ENCODE measurements around the gene RAB40B. TPM values are rescaled to one million over a fixed set of nuclear protein-coding genes. Genes with fewer than 3 reads are reported as not detected.
"Not testable (repeated sequence)": the region's sequence is repeated elsewhere in the genome, so short reads cannot be mapped to it uniquely, and the experiment has no call there.

RAB40B gene
- total RNA-seq (2014; rRNA removed): 16.5 and 22.4 TPM in 2 replicates
- Bru-seq, nascent RNA: percentile 43 among the genes with signal in this experiment
- percentile 44 among the genes with signal in this experiment for BruChase-seq, experiment 1, labeled RNA remaining after a 6-hour chase
- percentile 46 among the genes with signal in this experiment for BruChase-seq, experiment 2, labeled RNA remaining after a 2-hour chase
- long read RNA-seq, transcript RAB40B-206 (6 exons, 3,859 nt): major isoform, 32 of 49 reads
- long read RNA-seq, partial matches to known transcripts: 4 of 49 reads
- long read RNA-seq, other reads (novel, unspliced or antisense): 8 of 49 reads

DNA sequence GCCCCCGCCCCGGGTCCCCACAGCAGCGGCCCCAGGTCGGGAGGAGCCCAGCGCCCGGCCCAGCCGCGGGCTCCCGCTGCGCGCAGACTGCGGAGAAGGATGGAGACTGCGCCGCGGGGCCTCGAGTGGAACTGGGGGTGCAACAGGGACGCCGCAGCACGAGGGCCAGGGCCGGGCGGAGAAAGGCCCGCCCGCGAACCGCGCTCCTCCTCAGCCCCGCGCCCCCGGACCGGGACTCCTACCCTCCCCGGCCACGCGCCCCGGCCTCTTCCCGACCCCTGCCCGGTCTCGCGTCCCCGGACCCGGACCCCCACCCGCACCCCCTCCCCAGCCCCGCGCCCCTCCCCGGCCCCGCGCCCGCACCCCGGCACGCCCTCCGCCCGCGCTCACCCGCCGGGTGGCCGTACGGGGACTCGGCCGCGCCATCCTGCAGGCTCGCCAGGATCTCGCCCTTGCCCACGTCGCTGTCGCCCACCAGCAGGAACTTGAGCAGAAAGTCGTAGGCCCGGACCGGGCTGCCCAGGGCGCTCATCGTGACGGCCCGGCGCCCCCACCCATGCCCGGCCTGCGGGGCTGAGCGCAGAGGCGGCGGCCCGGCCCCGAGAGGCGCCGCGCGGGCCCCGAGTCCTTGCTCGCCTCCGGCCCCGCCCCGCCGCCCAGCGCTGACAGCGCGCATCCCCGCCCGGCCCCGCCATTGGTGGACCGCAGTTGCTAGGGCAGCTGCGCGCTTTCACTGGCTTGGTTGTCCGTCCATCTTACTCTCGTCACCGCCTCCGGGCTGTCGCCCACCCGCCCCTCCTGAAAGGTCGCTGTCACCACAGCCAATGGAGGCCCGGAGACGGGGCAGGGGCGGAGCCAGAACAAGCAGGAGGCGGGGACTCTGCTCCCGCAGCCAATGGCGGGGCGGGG lies at the start of gene RAB40B:
Gene RAB40B, minus strand, starts transcription at position 634 of the 909 bp plus-strand sequence. Its CDS starts 102 bp downstream, at position 532.
- Histone ChIP-seq H3F3A (ENCODE audit: low read length, unreplicated experiment) (no peaks in the 10 kb centered on the region), H3K9me3 (ENCODE audit: low read length) (no peaks in the 10 kb centered on the region), H3K9ac (ENCODE audit: low read length) (peak within 1 kb of the TSS; percentile 44; the same call in 1 of the 2 replicates), H3K27me3 (ENCODE audit: low read length) (no peaks in the 10 kb centered on the region), H2AFZ (ENCODE audit: low read length) (peak within 1 kb of the TSS; percentile 99), H3K4me2 (ENCODE audit: low read length) (peak within 1 kb of the TSS; percentile 99), H3K4me1 (ENCODE audit: insufficient read depth, low read length) (peaks cover 5% of the 10 kb centered on the region; the same call in 1 of the 2 replicates), H3K4me3 (ENCODE audit: low read length) (peak within 1 kb of the TSS; percentile 88), H3K36me3 (ENCODE audit: low read depth, low read length) (no peaks in the 10 kb centered on the region; the same call in 1 of the 2 replicates), H3K79me2 (ENCODE audit: low read length) (no peaks in the 10 kb centered on the region), H4K20me1 (ENCODE audit: low read length) (no peaks in the 10 kb centered on the region), H3K9me2 (replicated peaks; ENCODE audit: low read length) (no peaks in the 10 kb centered on the region), H3K27ac (ENCODE audit: low read length) (no peak within 1 kb of the TSS)
- DNase-seq: peak; percentile 98
- intact Hi-C loops (cut with micrococcal nuclease): loop anchor here (1.0 kb wide), 1 partner anchor 18 kb away; the partner anchor contains the start of gene FN3KRP
- CTCF ChIA-PET: no interaction called here
- POLR2A ChIA-PET (ENCODE audit: unreplicated experiment): interaction anchor here (0.5 kb wide), 1 partner anchor 16 kb away, joined by 4 read pairs; no protein-coding TSS in a partner anchor
- peak; percentile 96 for ATAC-seq
- no peak for TF ChIP-seq CTCF (conservative IDR thresholded peaks at IDR 0.05; ENCODE audit: low read depth, low read length)
- no peak for TF ChIP-seq EZH2 (IDR thresholded peaks at IDR 0.05; ENCODE audit: low read length, unreplicated experiment)
- TF ChIP-seq EZH2phosphoT487 (IDR thresholded peaks at IDR 0.05; ENCODE audit: borderline replicate concordance, low read length): no peak
- BruUV-seq (replicated peaks): no TSS peak

DNA sequence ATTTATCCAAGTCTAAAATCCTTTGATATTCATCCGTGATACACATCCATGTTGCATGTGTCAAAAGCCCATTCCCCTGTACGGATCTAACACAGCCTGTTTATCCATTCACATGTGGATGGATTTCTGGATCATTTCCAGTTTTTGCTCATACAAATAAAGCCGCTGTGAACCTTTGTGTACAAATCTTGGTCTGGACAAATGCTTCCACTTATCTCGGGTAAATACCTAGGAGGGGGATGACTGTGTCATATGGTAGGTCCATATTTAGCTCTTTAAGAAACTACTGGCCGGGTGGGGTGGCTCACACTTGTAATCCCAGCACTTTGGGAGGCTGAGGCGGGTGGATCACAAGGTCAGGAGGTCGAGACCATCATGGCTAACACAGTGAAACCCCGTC lies 47.0 kb upstream of the RAB40B start:
- no peaks in the 10 kb centered on the region for H3K4me1 ChIP-seq (ENCODE audit: insufficient read depth, low read length)
- no TSS peak for BruUV-seq (replicated peaks)
- H3F3A ChIP-seq (ENCODE audit: low read length, unreplicated experiment): no peaks in the 10 kb centered on the region
- no peaks in the 10 kb centered on the region for H3K79me2 ChIP-seq (ENCODE audit: low read length)
- peaks cover 15% of the 10 kb centered on the region for H3K36me3 ChIP-seq (ENCODE audit: low read depth, low read length)
- POLR2A ChIA-PET (ENCODE audit: unreplicated experiment): no interaction called here
- no peak overlapping the region for H3K4me2 ChIP-seq (ENCODE audit: low read length)
- CTCF ChIA-PET: no interaction called here
- no peaks in the 10 kb centered on the region for H3K27me3 ChIP-seq (ENCODE audit: low read length)
- no peak overlapping the region for H2AFZ ChIP-seq (ENCODE audit: low read length)
- ATAC-seq (no peak), DNase-seq (no peak)
- H3K9ac ChIP-seq (ENCODE audit: low read length): no peak overlapping the region
- no peak for TF ChIP-seq CTCF (conservative IDR thresholded peaks at IDR 0.05; ENCODE audit: low read depth, low read length)
- no peak for TF ChIP-seq EZH2 (IDR thresholded peaks at IDR 0.05; ENCODE audit: low read length, unreplicated experiment)
- no peak for TF ChIP-seq EZH2phosphoT487 (IDR thresholded peaks at IDR 0.05; ENCODE audit: borderline replicate concordance, low read length)
- intact Hi-C loops (cut with micrococcal nuclease): no loop called here
- no peaks in the 10 kb centered on the region for H3K9me3 ChIP-seq (ENCODE audit: low read length)
- H3K9me2 ChIP-seq (replicated peaks; ENCODE audit: low read length): no peaks in the 10 kb centered on the region
- H3K27ac ChIP-seq (ENCODE audit: low read length): no peak overlapping the region
- H4K20me1 ChIP-seq (ENCODE audit: low read length): no peaks in the 10 kb centered on the region
- H3K4me3 ChIP-seq (ENCODE audit: low read length): no peak overlapping the region

DNA sequence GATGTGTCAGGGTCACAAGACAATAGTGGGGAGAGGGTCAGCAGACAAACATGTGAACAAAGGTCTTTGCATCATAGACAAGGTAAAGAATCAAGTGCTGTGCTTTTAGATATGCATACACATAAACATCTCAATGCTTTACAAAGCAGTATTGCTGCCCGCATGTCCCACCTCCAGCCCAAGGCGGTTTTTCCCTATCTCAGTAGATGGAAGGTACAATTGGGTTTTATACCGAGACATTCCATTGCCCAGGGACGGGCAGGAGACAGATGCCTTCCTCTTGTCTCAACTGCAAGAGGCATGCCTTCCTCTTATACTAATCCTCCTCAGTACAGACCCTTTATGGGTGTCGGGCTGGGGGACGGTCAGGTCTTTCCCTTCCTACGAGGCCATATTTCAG lies 46.2 kb upstream of the RAB40B start:
- H3K9me2 ChIP-seq (replicated peaks; ENCODE audit: low read length); H3K27ac ChIP-seq (ENCODE audit: low read length); CTCF ChIA-PET; H3K27me3 ChIP-seq (ENCODE audit: low read length); H3K9ac ChIP-seq (ENCODE audit: low read length); ATAC-seq; H3F3A ChIP-seq (ENCODE audit: low read length, unreplicated experiment); BruUV-seq (replicated peaks); H3K4me1 ChIP-seq (ENCODE audit: insufficient read depth, low read length); H3K79me2 ChIP-seq (ENCODE audit: low read length); H2AFZ ChIP-seq (ENCODE audit: low read length); POLR2A ChIA-PET (ENCODE audit: unreplicated experiment); H3K9me3 ChIP-seq (ENCODE audit: low read length); intact Hi-C loops (cut with micrococcal nuclease); H3K4me3 ChIP-seq (ENCODE audit: low read length); DNase-seq; H3K4me2 ChIP-seq (ENCODE audit: low read length); H4K20me1 ChIP-seq (ENCODE audit: low read length): not testable (repeated sequence)
- H3K36me3 ChIP-seq (ENCODE audit: low read depth, low read length): peaks cover 23% of the 10 kb centered on the region
